Erythroblast (primary cell): ENCODE results near the gene DNAH17.

ENCODE experiments used
- GATA1 ChIP-seq: IDR thresholded peaks from 2 replicates; pipeline ENCODE4 v1.6.1; 2011; ENCODE audit warnings: low read depth, mild to moderate bottlenecking, control low read depth, low read length, moderate library complexity
- POLR2A ChIP-seq: IDR thresholded peaks from 2 replicates; pipeline ENCODE4 v1.6.1; 2011; ENCODE audit warnings: mild to moderate bottlenecking, low read length

- TF ChIP-seq POLR2A (no peak), GATA1 (no peak)
Observed at GRCh38 chr17:78504156-78504925, 72.9 kb downstream of the DNAH17 start.
